ENCODE results near the gene ZGPAT.
A peak's percentile ranks its signal among the peaks of the same experiment; 100 is the strongest.
"Not testable (repeated sequence)": the region's sequence is repeated elsewhere in the genome, so short reads cannot be mapped to it uniquely, and the experiment has no call there.

ZGPAT gene

GRCh38 chr20:63707558-63708300, at the start of gene ZGPAT, which contains the start of gene ARFRP1:
Gene ZGPAT, plus strand, starts transcription at chr20:63708039. Its CDS starts 542 bp downstream, at chr20:63708581.
Gene ARFRP1, minus strand, starts transcription at chr20:63707976. Its CDS starts 885 bp downstream, at chr20:63707091.
- peak; percentile 86 for DNase-seq (ENCODE audit: low read depth)

- DNase-seq (ENCODE audit: low read depth), result no peak
These were observed 49.1 kb upstream of the ZGPAT start for GRCh38 chr20:63658749-63659187.

- no peak for DNase-seq (ENCODE audit: low read depth)
These were observed 48.5 kb upstream of the ZGPAT start for GRCh38 chr20:63659370-63659769.

- DNase-seq (ENCODE audit: low read depth), result not testable (repeated sequence)
These were observed 47.7 kb upstream of the ZGPAT start for GRCh38 chr20:63660174-63660573.

GRCh38 chr20:63660622-63661021, 47.2 kb upstream of the ZGPAT start:
- no peak for DNase-seq (ENCODE audit: low read depth)

- DNase-seq (ENCODE audit: low read depth), result no peak
These were observed 46.7 kb upstream of the ZGPAT start for GRCh38 chr20:63661108-63661507.

GRCh38 chr20:63661959-63662812, 45.7 kb upstream of the ZGPAT start:
- no peak for DNase-seq (ENCODE audit: low read depth)

GRCh38 chr20:63662813-63663189, 45.0 kb upstream of the ZGPAT start:
- no peak for DNase-seq (ENCODE audit: low read depth)

- no peak for DNase-seq (ENCODE audit: low read depth)
These were observed 44.3 kb upstream of the ZGPAT start for GRCh38 chr20:63663332-63664066.

GRCh38 chr20:63664143-63664851, 43.5 kb upstream of the ZGPAT start:
- DNase-seq (ENCODE audit: low read depth), result no peak

- no peak for DNase-seq (ENCODE audit: low read depth)
These were observed 42.8 kb upstream of the ZGPAT start for GRCh38 chr20:63664861-63665594.

GRCh38 chr20:63665708-63666107, 42.1 kb upstream of the ZGPAT start:
- DNase-seq (ENCODE audit: low read depth), result no peak

GRCh38 chr20:63667858-63668257, 40.0 kb upstream of the ZGPAT start:
- no peak for DNase-seq (ENCODE audit: low read depth)

- no peak for DNase-seq (ENCODE audit: low read depth)
These were observed 39.5 kb upstream of the ZGPAT start for GRCh38 chr20:63668351-63668750.

GRCh38 chr20:63671695-63672094, 36.1 kb upstream of the ZGPAT start:
- not testable (repeated sequence) for DNase-seq (ENCODE audit: low read depth)

GRCh38 chr20:63672666-63673065, 35.2 kb upstream of the ZGPAT start:
- no peak for DNase-seq (ENCODE audit: low read depth)

- DNase-seq (ENCODE audit: low read depth), result no peak
These were observed 33.9 kb upstream of the ZGPAT start for GRCh38 chr20:63673951-63674350.

GRCh38 chr20:63675681-63676368, 32.0 kb upstream of the ZGPAT start:
- DNase-seq (ENCODE audit: low read depth), result no peak

GRCh38 chr20:63678071-63678470, 29.8 kb upstream of the ZGPAT start:
- no peak for DNase-seq (ENCODE audit: low read depth)
